ENCODE measurements around the gene NUP85. TPM values are rescaled to one million over a fixed set of nuclear protein-coding genes. Genes with fewer than 3 reads are reported as not detected.

Gene NUP85
- total and polyA plus RNA-seq, 2 of the 4 experiments (the other 2 are of a cell fraction), result 29.4 to 54.4 TPM

GRCh38 chr17:75250009-75250471, 44.6 kb downstream of the NUP85 start:
- Histone ChIP-seq H3K56ac (ENCODE audit: extremely low read depth, insufficient read depth, low read length) (no peak overlapping the region), H3K9ac (ENCODE audit: low read depth, low read length) (no peak overlapping the region), H3K4ac (ENCODE audit: low read depth, low read length) (no peak overlapping the region), H2BK5ac (ENCODE audit: low read depth, low read length, poor library complexity, severe bottlenecking) (no peak overlapping the region), H3K79me1 (ENCODE audit: low read depth in 1 of 2, low read length in 2 of 2) (peaks cover 10 to 51% of the 10 kb centered on the region in 2 experiments; a peak in 3 of 4 replicates), H2BK120ac (ENCODE audit: low read depth, low read length) (no peak overlapping the region), H3K4me3 (ENCODE audit: insufficient read depth, low read depth, low read length) (no peak overlapping the region), H2AK5ac (ENCODE audit: low read depth, low read length) (no peak overlapping the region), H4K8ac (ENCODE audit: low read depth in 2 of 2, low read length in 2 of 2) (no peak overlapping the region), H2AK9ac (replicated peaks; ENCODE audit: low read depth, low read length, poor library complexity) (no peak overlapping the region), H3K4me1 (ENCODE audit: control insufficient read depth, insufficient read depth, low read length) (peaks cover 3% of the 10 kb centered on the region; the same call in 1 of the 2 replicates), H3K23ac (ENCODE audit: low read depth, low read length) (no peak overlapping the region), H2BK15ac (ENCODE audit: low read depth, low read length) (no peak overlapping the region), H4K20me1 (ENCODE audit: insufficient read depth, low read length) (peaks cover 34% of the 10 kb centered on the region), H3K4me2 (ENCODE audit: low read depth, low read length) (no peak overlapping the region), H3K27me3 (ENCODE audit: control insufficient read depth, insufficient read depth, low read length) (no peaks in the 10 kb centered on the region), H3K36me3 (ENCODE audit: control insufficient read depth, insufficient read depth, low read length) (peaks cover 14% of the 10 kb centered on the region), H3K14ac (replicated peaks; ENCODE audit: low read depth, low read length) (no peak overlapping the region), H4K91ac (ENCODE audit: insufficient read depth, low read depth, low read length) (no peak overlapping the region), H3K27ac (ENCODE audit: insufficient read depth, low read length) (no peak overlapping the region), H4K5ac (ENCODE audit: low read depth, low read length) (no peak overlapping the region), H2AFZ (replicated peaks; ENCODE audit: low read length, poor library complexity) (no peak overlapping the region), H3K9me1 (ENCODE audit: insufficient read depth, low read length) (0 out of 2 replicates have a peak, but pooled peaks cover 6% of the 10 kb centered on the region), H2BK20ac (ENCODE audit: low read depth, low read length) (no peak overlapping the region), H3K9me3 (ENCODE audit: control insufficient read depth, insufficient read depth, low read length) (no peaks in the 10 kb centered on the region), H3K18ac (ENCODE audit: low read depth, low read length) (no peak overlapping the region)
- DNase-seq, result peak; percentile 18
- dilution Hi-C loops (cut with HindIII; ENCODE audit: low sequenced_read_pairs, unreplicated experiment), result no loop called here
- ATAC-seq (ENCODE audit: low read depth), result peak; percentile 46
- CTCF ChIA-PET, result interaction anchor here (1.4 to 2.1 kb wide), 2 partner anchors 9 to 21 kb away, joined by 4 to 7 read pairs; partner anchors contain the start of gene MIF4GD
- intact Hi-C loops (cut with micrococcal nuclease), result no loop called here
- in situ Hi-C loops (cut with MboI; ENCODE audit: low sequenced_read_pairs), result no loop called here
- BruUV-seq (replicated peaks), result no TSS peak
- POLR2A ChIA-PET (ENCODE audit: unreplicated experiment), result no interaction called here
- no peak for TF ChIP-seq USF2 (IDR thresholded peaks at IDR 0.05; ENCODE audit: low read depth, low read length)
- no peak for TF ChIP-seq CHD1 (IDR thresholded peaks at IDR 0.05; ENCODE audit: low read depth, low read length)
- no peak for TF ChIP-seq POLR2A (IDR thresholded peaks at IDR 0.05; ENCODE audit: low read depth, low read length)
- no peak for TF ChIP-seq MXI1 (IDR thresholded peaks at IDR 0.05; ENCODE audit: borderline replicate concordance, low read depth, low read length)
- no peak for TF ChIP-seq MAFK (IDR thresholded peaks at IDR 0.05; ENCODE audit: low read depth, low read length)
- no CpG with 5 or more reads among the region's 11 CpGs for WGBS, 2 experiments (ENCODE audit: extremely low coverage in 2 of 2, insufficient read length in 1 of 2)
